GM18951 (cell line): ENCODE data around the gene ABHD17C.

Experiments
- POLR2A ChIP-seq: IDR thresholded peaks from 4 replicates; pipeline ENCODE4 v1.6.1; 2011; ENCODE audit warnings: mild to moderate bottlenecking; ENCODE audit not compliant: insufficient read length, insufficient read depth; ENCODE audit errors: extremely low read depth
- in situ Hi-C: fragments of 300-500 bp; cut with MboI; formaldehyde crosslinking; loops from one replicate; pipeline ENCODE4 v1.12.0; 2022; ENCODE audit warnings: low sequenced_read_pairs, mixed read lengths, inconsistent platforms; ENCODE audit not compliant: unreplicated experiment

The ABHD17C gene

DNA sequence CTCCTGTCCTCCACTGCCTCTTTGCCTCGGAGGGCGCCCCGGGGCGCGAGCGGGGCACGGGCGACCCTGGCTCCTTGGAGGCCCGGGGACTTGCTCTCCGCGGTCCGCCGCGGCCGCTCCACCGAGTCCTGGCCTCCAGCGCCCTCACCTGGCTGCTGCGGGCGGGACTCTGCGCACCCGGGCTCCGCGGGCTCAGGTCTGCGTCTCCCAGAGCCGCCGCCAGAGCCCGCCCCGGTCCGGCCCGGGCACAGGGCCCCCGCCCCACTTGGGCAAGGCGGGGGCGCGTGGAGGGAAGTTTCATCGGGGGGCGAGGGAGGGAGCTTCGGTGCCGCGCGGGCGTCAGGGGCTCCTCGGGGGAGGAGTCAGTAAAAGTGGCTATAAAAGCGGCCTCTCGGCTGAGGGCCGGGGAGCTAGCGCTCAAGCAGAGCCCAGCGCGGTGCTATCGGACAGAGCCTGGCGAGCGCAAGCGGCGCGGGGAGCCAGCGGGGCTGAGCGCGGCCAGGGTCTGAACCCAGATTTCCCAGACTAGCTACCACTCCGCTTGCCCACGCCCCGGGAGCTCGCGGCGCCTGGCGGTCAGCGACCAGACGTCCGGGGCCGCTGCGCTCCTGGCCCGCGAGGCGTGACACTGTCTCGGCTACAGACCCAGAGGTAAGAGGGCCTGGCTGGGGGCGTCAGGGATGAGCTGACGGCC lies 84.0 kb downstream of the ABHD17C start, which contains the start of gene CEMIP:
Gene CEMIP, plus strand, starts transcription at position 407 of the 694 bp plus-strand sequence. CDS start 94,510 bp downstream, outside the sequence.
- no peak for TF ChIP-seq POLR2A
- in situ Hi-C loops: loop anchor here (10.0 to 25.0 kb wide), 2 partner anchors 183 to 324 kb away; no protein-coding TSS in a partner anchor

DNA sequence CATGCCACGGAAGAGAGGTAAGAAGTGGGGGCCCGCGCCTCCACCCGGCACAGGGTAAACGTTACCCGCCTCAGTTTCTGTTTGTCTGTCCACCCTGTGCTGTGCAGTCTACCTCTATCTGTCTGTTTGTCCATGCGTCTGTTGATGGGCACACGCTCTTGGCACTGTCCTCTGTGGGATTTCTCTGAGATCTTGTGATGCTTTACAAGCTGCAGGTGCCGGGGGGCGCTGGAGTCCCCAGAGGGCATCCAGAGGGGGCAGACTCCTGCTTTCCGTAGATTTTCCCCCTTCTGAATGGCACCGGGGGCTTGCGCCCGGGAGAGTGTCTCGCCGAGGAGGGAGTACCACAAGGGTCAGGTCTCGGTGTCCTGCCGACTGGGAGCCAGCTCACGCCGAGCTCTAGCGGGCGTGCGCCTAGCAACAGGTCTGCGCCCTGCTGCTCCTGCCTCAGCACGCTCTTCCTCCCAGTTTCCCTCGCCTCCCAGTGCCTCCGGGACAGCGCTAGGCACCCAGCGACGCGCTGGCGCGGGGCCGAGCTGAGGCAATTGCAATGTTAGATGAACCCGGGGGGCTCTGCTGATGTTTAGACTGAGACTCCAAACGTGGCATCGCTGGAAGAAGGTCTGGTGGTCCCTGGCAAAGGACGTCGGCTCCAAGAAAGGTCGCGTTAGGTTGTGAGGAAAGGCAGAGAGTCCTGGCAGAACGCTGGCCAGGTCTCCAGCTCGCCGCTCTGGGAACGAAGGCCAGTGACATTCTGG lies 84.7 kb downstream of the ABHD17C start:
- in situ Hi-C loops: loop anchor here (10.0 to 25.0 kb wide), 2 partner anchors 182 to 325 kb away; no protein-coding TSS in a partner anchor
- TF ChIP-seq POLR2A: no peak

- TF ChIP-seq POLR2A: no peak
- in situ Hi-C loops: loop anchor here (25.0 kb wide), 1 partner anchor 182 kb away; no protein-coding TSS in a partner anchor
These were observed 85.5 kb downstream of the ABHD17C start for GRCh38 chr15:80780416-80781221.

DNA sequence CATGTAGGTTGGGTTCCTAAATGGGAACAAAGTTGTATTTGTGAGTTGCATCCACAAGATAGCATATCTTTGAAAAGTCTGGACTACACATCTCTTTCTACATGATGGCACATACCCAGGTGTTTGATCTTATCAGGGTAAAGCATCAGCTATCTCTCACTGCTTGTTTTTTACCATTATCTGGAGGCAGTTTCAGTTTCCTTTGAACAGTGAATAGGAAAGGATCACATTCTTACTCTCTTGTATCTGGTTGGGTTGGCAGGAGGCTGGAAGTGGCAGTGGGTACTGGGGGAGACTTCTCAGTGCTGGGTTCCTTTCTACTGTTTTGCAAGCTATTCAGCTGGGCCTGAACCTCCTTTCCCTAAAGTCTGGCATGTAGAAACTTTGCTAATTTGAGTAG lies 88.2 kb downstream of the ABHD17C start:
- in situ Hi-C loops: loop anchor here (25.0 kb wide), 1 partner anchor 179 kb away; no protein-coding TSS in a partner anchor
- TF ChIP-seq POLR2A: no peak

DNA sequence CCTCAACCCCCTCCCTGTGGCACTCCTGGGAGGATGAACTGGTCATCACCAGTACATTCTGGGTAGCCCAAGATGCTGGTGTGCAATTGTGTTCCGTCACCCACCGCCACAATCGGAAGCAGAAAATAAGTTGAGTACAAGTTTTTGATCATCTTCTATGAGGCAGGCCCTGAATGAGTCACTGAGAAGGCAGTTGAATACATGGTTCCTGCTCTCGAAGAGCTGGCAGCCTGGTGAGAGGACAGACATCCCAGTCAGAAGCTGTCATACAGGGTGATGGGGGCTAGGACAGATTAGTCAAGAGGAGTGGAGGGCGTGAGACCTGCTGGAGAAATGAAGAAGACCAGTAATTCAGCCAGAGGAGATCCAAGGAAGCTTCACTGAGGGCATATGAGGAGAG lies 90.2 kb downstream of the ABHD17C start:
- in situ Hi-C loops: loop anchor here (25.0 kb wide), 1 partner anchor 177 kb away; no protein-coding TSS in a partner anchor
- TF ChIP-seq POLR2A: no peak

- in situ Hi-C loops: loop anchor here (25.0 kb wide), 1 partner anchor 176 kb away; no protein-coding TSS in a partner anchor
- TF ChIP-seq POLR2A: no peak
These were observed 90.8 kb downstream of the ABHD17C start for GRCh38 chr15:80785811-80786354.

DNA sequence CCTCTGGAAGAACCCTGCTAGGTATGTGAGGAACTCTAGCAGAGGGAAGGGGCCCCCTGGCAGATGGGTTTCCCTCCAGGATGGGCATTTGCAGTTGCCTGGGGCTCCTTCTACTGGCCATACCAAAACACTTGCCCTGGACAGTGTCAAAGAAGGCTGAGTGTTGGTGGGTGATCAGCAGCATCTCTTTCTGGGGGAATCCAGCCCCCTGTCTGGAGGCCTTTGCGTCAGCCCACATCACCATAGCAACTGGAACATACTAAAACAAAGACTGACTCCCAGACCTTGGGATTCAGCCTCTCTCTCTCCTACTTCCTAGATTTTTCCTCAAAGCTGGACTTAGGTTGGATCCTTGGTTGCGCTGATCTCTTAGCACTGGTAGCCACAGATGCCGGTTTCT lies 92.2 kb downstream of the ABHD17C start:
- in situ Hi-C loops: loop anchor here (25.0 kb wide), 1 partner anchor 175 kb away; no protein-coding TSS in a partner anchor
- no peak for TF ChIP-seq POLR2A

- in situ Hi-C loops: loop anchor here (25.0 kb wide), 1 partner anchor 174 kb away; no protein-coding TSS in a partner anchor
- no peak for TF ChIP-seq POLR2A
These were observed 93.4 kb downstream of the ABHD17C start for GRCh38 chr15:80788536-80788935.

DNA sequence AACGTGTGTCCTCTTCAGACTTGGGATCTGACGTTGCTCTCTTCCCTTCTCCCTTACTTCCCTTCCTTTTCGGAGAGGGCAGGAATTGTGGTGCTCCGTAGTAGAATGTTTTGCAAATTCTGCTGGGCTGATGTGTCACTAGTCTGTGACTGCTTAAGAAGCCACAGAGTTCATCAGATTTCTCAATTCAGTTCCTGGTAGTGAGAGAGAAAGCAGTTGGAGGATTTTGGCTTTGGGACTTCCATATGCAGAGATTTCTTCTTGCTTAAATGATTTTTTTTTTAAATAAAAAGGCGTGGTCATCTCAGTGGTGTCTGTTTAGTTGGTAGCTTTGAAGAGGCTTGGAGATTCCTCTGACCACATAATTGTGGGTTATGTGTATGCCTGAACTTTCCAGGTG lies 94.2 kb downstream of the ABHD17C start:
- TF ChIP-seq POLR2A: no peak
- in situ Hi-C loops: loop anchor here (25.0 kb wide), 1 partner anchor 173 kb away; no protein-coding TSS in a partner anchor

DNA sequence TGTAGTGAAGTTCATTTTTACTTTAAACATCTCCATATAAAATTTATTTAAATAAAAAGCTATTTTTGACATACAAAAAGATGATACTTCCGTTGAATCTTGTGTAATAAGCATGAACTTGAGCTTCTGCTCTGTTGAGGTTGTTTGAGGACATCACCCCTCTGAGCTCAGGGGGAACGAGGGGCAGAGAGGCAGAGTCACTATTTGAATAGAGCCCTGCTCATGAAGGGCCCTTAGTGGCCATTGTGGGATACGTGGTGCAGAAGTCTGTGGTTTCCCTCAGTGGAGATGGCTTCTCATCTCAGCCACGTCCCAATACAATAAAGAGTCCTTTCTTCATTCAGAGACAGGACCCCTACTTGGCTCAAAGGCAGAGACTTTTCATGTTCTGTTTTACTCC lies 94.7 kb downstream of the ABHD17C start:
- no peak for TF ChIP-seq POLR2A
- in situ Hi-C loops: loop anchor here (25.0 kb wide), 1 partner anchor 173 kb away; no protein-coding TSS in a partner anchor

DNA sequence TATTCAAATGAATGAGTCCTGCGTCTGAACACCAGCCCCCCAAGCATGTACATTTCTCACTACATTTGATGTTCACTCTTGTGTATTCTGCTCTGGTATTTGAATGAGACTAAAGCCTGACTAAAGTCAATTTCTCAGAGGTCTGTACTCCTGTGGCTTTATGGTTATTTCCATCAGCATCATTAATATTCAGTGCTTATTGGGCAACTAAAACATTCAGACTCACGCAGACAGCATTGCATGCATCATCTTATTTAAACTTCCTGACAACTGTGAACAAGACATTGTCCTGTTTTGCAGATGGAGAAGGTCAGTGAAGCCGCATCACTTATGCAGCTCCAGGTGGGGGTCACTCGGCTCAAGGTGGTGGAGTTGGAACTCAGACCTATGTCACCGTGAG lies 95.1 kb downstream of the ABHD17C start:
- TF ChIP-seq POLR2A: no peak
- in situ Hi-C loops: loop anchor here (25.0 kb wide), 1 partner anchor 172 kb away; no protein-coding TSS in a partner anchor

GRCh38 chr15:80791004-80791403 lies 95.9 kb downstream of the ABHD17C start:
- TF ChIP-seq POLR2A: no peak
- in situ Hi-C loops: loop anchor here (25.0 kb wide), 1 partner anchor 171 kb away; no protein-coding TSS in a partner anchor

DNA sequence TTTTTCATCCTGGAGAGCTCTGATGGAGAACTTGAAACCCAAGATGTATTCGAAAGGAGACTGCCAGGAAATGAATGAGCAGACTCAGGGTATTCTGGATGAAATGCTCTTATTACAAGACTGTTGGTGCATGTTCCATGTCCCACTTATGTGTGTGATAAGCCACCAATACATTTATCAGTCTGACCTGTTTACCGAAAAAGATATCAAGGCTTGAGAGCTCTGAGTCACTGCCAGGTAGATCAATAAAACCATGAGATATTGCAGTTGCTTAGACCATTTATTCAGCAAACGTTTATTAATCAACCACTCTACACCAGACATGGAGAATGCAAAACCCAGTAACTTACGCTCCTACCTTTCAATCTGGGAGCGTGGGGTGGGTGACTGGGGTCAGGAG lies 101.3 kb downstream of the ABHD17C start:
- TF ChIP-seq POLR2A: no peak
- in situ Hi-C loops: loop anchor here (25.0 kb wide), 1 partner anchor 166 kb away; no protein-coding TSS in a partner anchor
